Mesothelial cell of epicardium (in vitro differentiated cells): ENCODE measurements around the gene PDZRN3. TPM values are rescaled to one million over a fixed set of nuclear protein-coding genes. Genes with fewer than 3 reads are reported as not detected.

Experiments
- DNase-seq, 2 experiments: peaks; one replicate each; pipeline ENCODE4 v3.0.0; 2021; ENCODE audit warnings: low spot score in 2 of 2; ENCODE audit not compliant: unreplicated experiment in 2 of 2
- H3K27ac Mint-ChIP-seq: 2 replicates; pipeline ENCODE4 v1.8.0; 2021; ENCODE audit warnings: mixed read lengths
- H3K27me3 Mint-ChIP-seq: 2 replicates; pipeline ENCODE4 v1.8.0; 2021; ENCODE audit warnings: low read depth, mixed read lengths
- H3K36me3 Mint-ChIP-seq: 2 replicates; pipeline ENCODE4 v1.8.0; 2021; ENCODE audit warnings: mixed read lengths
- H3K4me1 Mint-ChIP-seq: 2 replicates; pipeline ENCODE4 v1.8.0; 2021; ENCODE audit warnings: mixed read lengths
- H3K4me3 Mint-ChIP-seq: 2 replicates; pipeline ENCODE4 v1.8.0; 2021; ENCODE audit warnings: mild to moderate bottlenecking, moderate library complexity, mixed read lengths
- H3K9me3 Mint-ChIP-seq: 2 replicates; pipeline ENCODE4 v1.8.0; 2021; ENCODE audit warnings: mixed read lengths
- CTCF ChIP-seq: fragments of 200-600 bp; sonication (generic); IDR thresholded peaks from one replicate; pipeline ENCODE4 v1.5.0; 2021; ENCODE audit warnings: antibody characterized with exemption; ENCODE audit not compliant: unreplicated experiment
- total RNA-seq: library from RNA; stranded (reverse); gene quantifications from 3 replicates; pipeline ENCODE4 v1.2.1, GENCODE V29; 2021

The PDZRN3 gene
- total RNA-seq, 1 donor from 2014 or later = 48.4 TPM

GRCh38 chr3:73550032-73550431 lies 74.7 kb downstream of the PDZRN3 start:
- no peaks in the 10 kb centered on the region for H3K27me3 Mint-ChIP-seq
- H3K27ac Mint-ChIP-seq = no peak overlapping the region
- H3K4me3 Mint-ChIP-seq = no peak overlapping the region
- no peak for DNase-seq
- peaks cover 43% of the 10 kb centered on the region for H3K4me1 Mint-ChIP-seq
- no peaks in the 10 kb centered on the region for H3K9me3 Mint-ChIP-seq
- peaks cover 7% of the 10 kb centered on the region for H3K36me3 Mint-ChIP-seq
- TF ChIP-seq CTCF = no peak

GRCh38 chr3:73549051-73549600 lies 75.6 kb downstream of the PDZRN3 start:
- no peak for DNase-seq
- Mint-ChIP-seq H3K4me1 (peaks cover 34% of the 10 kb centered on the region), H3K9me3 (no peaks in the 10 kb centered on the region), H3K4me3 (no peak overlapping the region), H3K27me3 (no peaks in the 10 kb centered on the region), H3K27ac (no peak overlapping the region), H3K36me3 (peaks cover 7% of the 10 kb centered on the region)
- TF ChIP-seq CTCF = no peak

GRCh38 chr3:73548436-73548835 lies 76.3 kb downstream of the PDZRN3 start:
- Mint-ChIP-seq H3K27me3 (no peaks in the 10 kb centered on the region), H3K4me1 (peaks cover 36% of the 10 kb centered on the region), H3K27ac (peak overlapping the region; percentile 89), H3K36me3 (peaks cover 7% of the 10 kb centered on the region), H3K4me3 (no peak overlapping the region), H3K9me3 (no peaks in the 10 kb centered on the region)
- no peak for DNase-seq
- no peak for TF ChIP-seq CTCF

GRCh38 chr3:73547427-73548248 lies 77.1 kb downstream of the PDZRN3 start:
- no peaks in the 10 kb centered on the region for H3K27me3 Mint-ChIP-seq
- H3K36me3 Mint-ChIP-seq = peaks cover 4% of the 10 kb centered on the region
- no peak for DNase-seq
- H3K9me3 Mint-ChIP-seq = no peaks in the 10 kb centered on the region
- peak overlapping the region; percentile 89 for H3K27ac Mint-ChIP-seq
- H3K4me1 Mint-ChIP-seq = peaks cover 36% of the 10 kb centered on the region
- no peak for TF ChIP-seq CTCF
- no peak overlapping the region for H3K4me3 Mint-ChIP-seq

- H3K4me3 Mint-ChIP-seq = no peak overlapping the region
- H3K4me1 Mint-ChIP-seq = peaks cover 32% of the 10 kb centered on the region
- no peak for DNase-seq
- no peaks in the 10 kb centered on the region for H3K27me3 Mint-ChIP-seq
- peaks cover 3% of the 10 kb centered on the region for H3K36me3 Mint-ChIP-seq
- no peaks in the 10 kb centered on the region for H3K9me3 Mint-ChIP-seq
- no peak for TF ChIP-seq CTCF
- H3K27ac Mint-ChIP-seq = peak overlapping the region; percentile 89
Measured at GRCh38 chr3:73546961-73547360, 77.8 kb downstream of the PDZRN3 start.
